ENCODE measurements around the gene CAMKK2.

DNA sequence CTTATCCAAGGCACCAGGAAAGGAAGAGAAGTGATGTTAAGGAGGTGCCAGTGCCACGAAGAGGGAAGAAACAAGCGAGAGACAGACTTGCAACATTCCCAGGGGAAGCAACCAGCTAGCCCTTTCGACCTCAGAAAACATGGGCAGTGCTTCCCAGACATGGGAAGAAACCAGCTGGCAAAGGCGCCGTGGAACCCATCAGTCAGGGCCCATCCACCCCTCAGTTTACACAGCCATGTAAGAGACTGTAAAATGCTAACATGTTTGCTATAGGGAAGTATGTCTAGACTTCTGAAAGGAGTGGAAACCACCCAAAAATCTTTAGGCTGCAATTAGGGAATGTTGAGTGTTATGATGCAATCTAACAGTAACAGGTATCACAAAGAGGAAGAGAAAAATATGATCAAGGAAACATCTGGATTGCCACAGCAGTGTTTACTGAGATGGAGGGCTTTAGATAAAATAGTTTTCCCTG, 29.4 kb upstream of the CAMKK2 start:
- TF ChIP-seq, protein P1, sequence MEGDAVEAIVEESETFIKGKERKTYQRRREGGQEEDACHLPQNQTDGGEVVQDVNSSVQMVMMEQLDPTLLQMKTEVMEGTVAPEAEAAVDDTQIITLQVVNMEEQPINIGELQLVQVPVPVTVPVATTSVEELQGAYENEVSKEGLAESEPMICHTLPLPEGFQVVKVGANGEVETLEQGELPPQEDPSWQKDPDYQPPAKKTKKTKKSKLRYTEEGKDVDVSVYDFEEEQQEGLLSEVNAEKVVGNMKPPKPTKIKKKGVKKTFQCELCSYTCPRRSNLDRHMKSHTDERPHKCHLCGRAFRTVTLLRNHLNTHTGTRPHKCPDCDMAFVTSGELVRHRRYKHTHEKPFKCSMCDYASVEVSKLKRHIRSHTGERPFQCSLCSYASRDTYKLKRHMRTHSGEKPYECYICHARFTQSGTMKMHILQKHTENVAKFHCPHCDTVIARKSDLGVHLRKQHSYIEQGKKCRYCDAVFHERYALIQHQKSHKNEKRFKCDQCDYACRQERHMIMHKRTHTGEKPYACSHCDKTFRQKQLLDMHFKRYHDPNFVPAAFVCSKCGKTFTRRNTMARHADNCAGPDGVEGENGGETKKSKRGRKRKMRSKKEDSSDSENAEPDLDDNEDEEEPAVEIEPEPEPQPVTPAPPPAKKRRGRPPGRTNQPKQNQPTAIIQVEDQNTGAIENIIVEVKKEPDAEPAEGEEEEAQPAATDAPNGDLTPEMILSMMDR (IDR thresholded peaks at IDR 0.05), result no peak
- TF ChIP-seq POLR2A (IDR thresholded peaks at IDR 0.05), result no peak

Measured in thyroid gland (tissue), 4 donors.